ENCODE measurements around the gene HEATR5A.
"Not testable (repeated sequence)": the region's sequence is repeated elsewhere in the genome, so short reads cannot be mapped to it uniquely, and the experiment has no call there.

- TF ChIP-seq SREBF2 (IDR thresholded peaks at IDR 0.05); REST (IDR thresholded peaks at IDR 0.05); CTCF (IDR thresholded peaks at IDR 0.05); CHD2 (IDR thresholded peaks at IDR 0.05; ENCODE audit: low read length, partially characterized antibody); ESRRA (IDR thresholded peaks at IDR 0.05; ENCODE audit: borderline replicate concordance, low read length); RARB (CRISPR knock-in tag; IDR thresholded peaks at IDR 0.05); MAZ (IDR thresholded peaks at IDR 0.05; ENCODE audit: borderline replicate concordance, low read depth, low read length); JUNB (IDR thresholded peaks at IDR 0.05): not testable (repeated sequence)
Observed at GRCh38 chr14:31255918-31256317, 164.4 kb downstream of the HEATR5A start.
